ENCODE measurements around the gene IMPA2.

IMPA2 gene

GRCh38 chr18:11981192-11981542 is at the start of gene IMPA2:
TSS of gene IMPA2 (plus strand) at chr18:11981507. CDS start at chr18:11981670, 163 bp downstream.
- no peak for TF ChIP-seq CTCF (IDR thresholded peaks at IDR 0.05; ENCODE audit: control insufficient read depth, insufficient read depth, low read depth, low read length, missing control alignments)
- H3K4me3 ChIP-seq (ENCODE audit: control insufficient read depth, low read depth, low read length) = peak within 1 kb of the TSS; percentile 52
- no peak for DNase-seq (ENCODE audit: low read depth)

GRCh38 chr18:11932393-11932792 is 48.9 kb upstream of the IMPA2 start:
- no peak for TF ChIP-seq CTCF (IDR thresholded peaks at IDR 0.05; ENCODE audit: control insufficient read depth, insufficient read depth, low read depth, low read length, missing control alignments)

GRCh38 chr18:11937874-11938478 is 43.3 kb upstream of the IMPA2 start:
- no peak overlapping the region for H3K4me3 ChIP-seq (ENCODE audit: control insufficient read depth, low read depth, low read length)

More at GRCh38 chr18:11932393-11932792, 48.9 kb upstream of the IMPA2 start:
- no peak overlapping the region for H3K4me3 ChIP-seq (ENCODE audit: control insufficient read depth, low read depth, low read length)
- DNase-seq (ENCODE audit: low read depth) = no peak

GRCh38 chr18:11940956-11941355 is 40.4 kb upstream of the IMPA2 start:
- no peak for TF ChIP-seq CTCF (IDR thresholded peaks at IDR 0.05; ENCODE audit: control insufficient read depth, insufficient read depth, low read depth, low read length, missing control alignments)
- DNase-seq (ENCODE audit: low read depth) = no peak
- H3K4me3 ChIP-seq (ENCODE audit: control insufficient read depth, low read depth, low read length) = no peak overlapping the region

More at GRCh38 chr18:11937874-11938478, 43.3 kb upstream of the IMPA2 start:
- TF ChIP-seq CTCF (IDR thresholded peaks at IDR 0.05; ENCODE audit: control insufficient read depth, insufficient read depth, low read depth, low read length, missing control alignments) = peak; percentile 78
- DNase-seq (ENCODE audit: low read depth) = no peak

- TF ChIP-seq CTCF (IDR thresholded peaks at IDR 0.05; ENCODE audit: control insufficient read depth, insufficient read depth, low read depth, low read length, missing control alignments) = no peak
- no peak overlapping the region for H3K4me3 ChIP-seq (ENCODE audit: control insufficient read depth, low read depth, low read length)
- DNase-seq (ENCODE audit: low read depth) = no peak
These were observed 37.8 kb upstream of the IMPA2 start for GRCh38 chr18:11943551-11943950.

- no peak for DNase-seq (ENCODE audit: low read depth)
- no peak overlapping the region for H3K4me3 ChIP-seq (ENCODE audit: control insufficient read depth, low read depth, low read length)
- TF ChIP-seq CTCF (IDR thresholded peaks at IDR 0.05; ENCODE audit: control insufficient read depth, insufficient read depth, low read depth, low read length, missing control alignments) = no peak
These were observed 37.1 kb upstream of the IMPA2 start for GRCh38 chr18:11944252-11944651.
